Uterus (tissue), 2 donors: ENCODE results near the gene NAA40.

ENCODE experiments used
- CTCF ChIP-seq, 4 experiments: fragments of 200-600 bp in 2 of 4; fragments of 450-650 bp in 2 of 4; sonication (generic) in 2 of 4; IDR thresholded peaks; one replicate each; pipeline ENCODE4 v1.5.1; 2016 to 2019; ENCODE audit warnings: antibody characterized with exemption in 4 of 4, mild to moderate bottlenecking in 2 of 4, moderate library complexity in 1 of 4
- POLR2A ChIP-seq, 2 donors: fragments of 450-650 bp; IDR thresholded peaks; one replicate each; pipeline ENCODE4 v1.6.1; 2016; ENCODE audit warnings: antibody characterized with exemption in 2 of 2, mild to moderate bottlenecking in 1 of 2, moderate library complexity in 1 of 2

DNA sequence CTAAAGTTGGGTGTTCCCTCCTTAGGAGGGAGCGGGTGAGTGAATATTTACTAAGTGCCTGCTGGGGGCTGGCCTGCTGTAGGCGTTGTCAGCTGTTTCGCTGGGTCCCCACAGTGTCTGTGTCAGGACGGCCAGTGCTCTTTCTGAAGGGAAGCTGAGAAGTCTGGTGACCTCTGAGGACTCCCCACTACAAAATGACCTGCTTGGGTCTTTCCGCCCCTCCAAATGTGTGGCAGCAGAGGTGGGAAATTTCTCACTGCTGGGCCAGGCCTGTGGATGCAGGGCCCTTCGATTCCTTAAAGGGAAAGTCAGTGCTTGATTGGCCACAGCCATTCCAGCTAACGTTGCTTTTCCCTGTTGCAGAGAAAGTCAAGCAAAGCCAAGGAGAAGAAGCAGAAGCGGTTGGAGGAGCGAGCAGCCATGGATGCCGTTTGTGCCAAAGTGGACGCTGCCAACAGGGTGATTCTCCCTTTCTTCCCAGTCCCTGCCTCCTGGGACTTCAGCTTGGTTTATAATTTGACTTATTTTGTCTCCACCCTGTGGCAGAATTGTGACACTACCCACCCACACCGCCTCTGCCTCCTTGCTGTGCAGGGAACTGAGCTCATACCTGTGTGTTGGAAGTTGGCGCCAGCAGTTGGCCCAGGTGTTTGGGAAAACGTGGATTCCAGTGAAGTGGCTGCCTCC lies 6.8 kb downstream of the NAA40 start:
- TF ChIP-seq CTCF (IDR thresholded peaks at IDR 0.05) (peak; percentile 77 to 92 (median 84)), POLR2A (IDR thresholded peaks at IDR 0.05) (no peak)
